ENCODE measurements around the gene GOPC.
A peak's percentile ranks its signal among the peaks of the same experiment; 100 is the strongest.

GOPC gene

GRCh38 chr6:117619178-117619577 is 16.9 kb upstream of the GOPC start:
- in situ Hi-C loops (cut with HindIII; ENCODE audit: low sequenced_read_pairs): no loop called here
- H3K4me3 ChIP-seq (ENCODE audit: low read depth, low read length): no peak overlapping the region
- no peak for DNase-seq (ENCODE audit: low read depth)
- TF ChIP-seq, protein P1, sequence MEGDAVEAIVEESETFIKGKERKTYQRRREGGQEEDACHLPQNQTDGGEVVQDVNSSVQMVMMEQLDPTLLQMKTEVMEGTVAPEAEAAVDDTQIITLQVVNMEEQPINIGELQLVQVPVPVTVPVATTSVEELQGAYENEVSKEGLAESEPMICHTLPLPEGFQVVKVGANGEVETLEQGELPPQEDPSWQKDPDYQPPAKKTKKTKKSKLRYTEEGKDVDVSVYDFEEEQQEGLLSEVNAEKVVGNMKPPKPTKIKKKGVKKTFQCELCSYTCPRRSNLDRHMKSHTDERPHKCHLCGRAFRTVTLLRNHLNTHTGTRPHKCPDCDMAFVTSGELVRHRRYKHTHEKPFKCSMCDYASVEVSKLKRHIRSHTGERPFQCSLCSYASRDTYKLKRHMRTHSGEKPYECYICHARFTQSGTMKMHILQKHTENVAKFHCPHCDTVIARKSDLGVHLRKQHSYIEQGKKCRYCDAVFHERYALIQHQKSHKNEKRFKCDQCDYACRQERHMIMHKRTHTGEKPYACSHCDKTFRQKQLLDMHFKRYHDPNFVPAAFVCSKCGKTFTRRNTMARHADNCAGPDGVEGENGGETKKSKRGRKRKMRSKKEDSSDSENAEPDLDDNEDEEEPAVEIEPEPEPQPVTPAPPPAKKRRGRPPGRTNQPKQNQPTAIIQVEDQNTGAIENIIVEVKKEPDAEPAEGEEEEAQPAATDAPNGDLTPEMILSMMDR (IDR thresholded peaks at IDR 0.05; ENCODE audit: low read depth, low read length, missing control alignments): no peak

DNA sequence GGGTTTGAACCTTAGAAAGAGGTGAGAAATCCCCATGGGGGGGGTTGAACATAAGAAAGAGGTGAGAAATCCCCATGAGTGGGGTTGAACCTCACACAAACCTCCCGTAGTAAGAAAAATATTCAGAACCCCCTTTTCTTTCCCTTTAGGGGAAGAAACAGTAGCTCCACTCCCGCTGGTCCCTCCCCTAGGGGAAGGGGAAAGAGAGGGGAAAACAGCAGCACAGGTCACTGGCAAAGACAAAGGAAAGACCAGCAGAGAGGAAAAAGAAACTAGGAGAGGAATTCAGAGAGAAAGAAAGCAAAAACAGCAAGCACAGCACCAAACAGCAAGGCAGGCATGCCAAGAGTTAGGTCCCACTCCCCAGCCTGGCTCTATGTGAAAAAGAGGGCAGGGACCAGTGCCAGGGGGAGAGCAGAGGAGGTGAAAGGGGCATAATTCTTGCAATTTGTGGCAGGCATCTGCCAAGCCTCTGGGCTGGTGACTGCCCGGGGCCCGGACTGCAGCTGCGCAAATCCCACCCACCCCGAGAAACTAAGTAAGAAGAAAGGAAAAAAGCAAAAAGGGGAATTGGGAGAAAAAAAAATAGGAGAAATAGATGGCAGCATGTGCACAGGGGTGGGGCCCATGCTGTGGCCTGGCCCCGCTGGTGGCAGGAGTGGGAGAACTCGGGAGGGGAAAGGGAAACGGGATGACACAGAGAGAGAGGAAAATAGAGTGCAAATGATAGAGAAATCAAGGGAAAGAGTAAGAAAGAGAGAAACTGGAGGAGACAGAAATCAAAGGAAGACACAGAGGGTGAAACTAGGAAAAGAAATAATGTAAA is 15.1 kb upstream of the GOPC start:
- DNase-seq (ENCODE audit: low read depth): no peak
- no peak overlapping the region for H3K4me3 ChIP-seq (ENCODE audit: low read depth, low read length)
- in situ Hi-C loops (cut with HindIII; ENCODE audit: low sequenced_read_pairs): no loop called here

DNA sequence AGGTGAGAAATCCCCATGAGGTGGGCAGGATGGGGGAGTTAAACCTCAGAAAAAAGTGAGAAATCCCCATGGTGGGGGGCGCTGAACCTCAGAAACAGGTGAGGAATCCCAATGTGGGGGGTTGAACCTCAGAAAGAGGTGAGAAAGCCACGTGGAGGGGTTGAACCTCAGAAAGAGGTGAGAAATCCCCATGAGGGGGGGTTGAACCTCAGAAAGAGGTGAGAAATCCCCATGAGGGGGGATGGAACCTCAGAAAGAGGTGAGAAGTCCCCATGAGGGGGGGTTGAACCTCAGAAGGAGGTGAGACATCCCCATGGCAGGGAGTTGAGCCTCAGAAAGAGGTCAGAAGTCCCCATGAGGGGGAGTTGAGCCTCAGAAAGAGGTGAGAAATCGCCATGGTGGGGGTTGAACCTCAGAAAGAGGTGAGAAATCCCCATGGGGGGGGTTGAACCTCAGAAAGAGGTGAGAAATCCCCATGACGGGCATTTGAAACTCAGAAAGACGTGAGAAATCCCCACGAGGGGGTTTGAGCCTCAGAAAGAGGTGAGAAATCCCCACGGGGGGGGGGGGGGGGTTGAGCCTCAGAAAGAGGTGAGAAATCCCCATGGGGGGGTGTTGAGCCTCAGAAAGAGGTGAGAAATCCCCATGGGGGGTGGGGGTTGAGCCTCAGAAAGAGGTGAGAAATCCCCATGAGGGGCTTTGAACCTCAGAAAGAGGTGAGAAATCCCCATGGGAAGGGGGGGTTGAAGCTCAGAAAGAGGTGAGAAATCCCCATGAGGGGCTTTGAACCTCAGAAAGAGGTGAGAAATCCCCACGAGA is 14.3 kb upstream of the GOPC start:
- no peak overlapping the region for H3K4me3 ChIP-seq (ENCODE audit: low read depth, low read length)
- no peak for DNase-seq (ENCODE audit: low read depth)
- TF ChIP-seq, protein P1 (IDR thresholded peaks at IDR 0.05; ENCODE audit: low read depth, low read length, missing control alignments): no peak
- in situ Hi-C loops (cut with HindIII; ENCODE audit: low sequenced_read_pairs): no loop called here

More for the DNA sequence above, 15.1 kb upstream of the GOPC start:
- TF ChIP-seq, protein P1 (IDR thresholded peaks at IDR 0.05; ENCODE audit: low read depth, low read length, missing control alignments): no peak

- in situ Hi-C loops (cut with HindIII; ENCODE audit: low sequenced_read_pairs): no loop called here
- peak; percentile 75 for DNase-seq (ENCODE audit: low read depth)
- TF ChIP-seq, protein P1 (IDR thresholded peaks at IDR 0.05; ENCODE audit: low read depth, low read length, missing control alignments): no peak
- H3K4me3 ChIP-seq (ENCODE audit: low read depth, low read length): no peak overlapping the region
Observed at GRCh38 chr6:117615750-117616390, 13.6 kb upstream of the GOPC start.

- DNase-seq (ENCODE audit: low read depth): no peak
Observed at GRCh38 chr6:117613920-117614560, 11.7 kb upstream of the GOPC start.

More at GRCh38 chr6:117613920-117614560, 11.7 kb upstream of the GOPC start:
- TF ChIP-seq, protein P1 (IDR thresholded peaks at IDR 0.05; ENCODE audit: low read depth, low read length, missing control alignments): no peak
- in situ Hi-C loops (cut with HindIII; ENCODE audit: low sequenced_read_pairs): no loop called here
- H3K4me3 ChIP-seq (ENCODE audit: low read depth, low read length): no peak overlapping the region

All from astrocyte of the cerebellum (primary cell).